Measurements from ENCODE around the gene PLEK2.

GRCh38 chr14:67456732-67457131 is 44.8 kb upstream of the PLEK2 start:
- TF ChIP-seq JUN (CRISPR knock-in tag; IDR thresholded peaks at IDR 0.05) (no peak), ATF2 (CRISPR knock-in tag; IDR thresholded peaks at IDR 0.05; ENCODE audit: borderline replicate concordance, low read depth) (no peak), E2F5 (CRISPR knock-in tag; IDR thresholded peaks at IDR 0.05) (no peak), CTCF (IDR thresholded peaks at IDR 0.05) (no peak), FOXK1 (CRISPR knock-in tag; IDR thresholded peaks at IDR 0.05) (no peak), FOXP1 (CRISPR knock-in tag; IDR thresholded peaks at IDR 0.05; ENCODE audit: borderline replicate concordance) (no peak), SP1 (CRISPR knock-in tag; conservative IDR thresholded peaks at IDR 0.05) (no peak), ATF3 (CRISPR knock-in tag; conservative IDR thresholded peaks at IDR 0.05) (no peak), MAX (CRISPR knock-in tag; IDR thresholded peaks at IDR 0.05) (no peak), HMGA2 (CRISPR knock-in tag; IDR thresholded peaks at IDR 0.05) (no peak)
